ENCODE measurements around the gene NCKAP5L. TPM values are rescaled to one million over a fixed set of nuclear protein-coding genes. Genes with fewer than 3 reads are reported as not detected.

Gene NCKAP5L
- total and polyA plus RNA-seq, 9 of the 15 experiments (the other 6 are each of a cell fraction or from before 2014, with no cell fraction given) = 0.01 to 14.4 (median 3.7) TPM

- TF ChIP-seq RREB1 (CRISPR knock-in tag; IDR thresholded peaks at IDR 0.05) = no peak
- TF ChIP-seq ZNF277 (CRISPR knock-in tag; IDR thresholded peaks at IDR 0.05; ENCODE audit: borderline replicate concordance) = no peak
- no peak for TF ChIP-seq MEIS2 (IDR thresholded peaks at IDR 0.05; ENCODE audit: partially characterized antibody)
- no peak for TF ChIP-seq ATF2 (CRISPR knock-in tag; IDR thresholded peaks at IDR 0.05)
- TF ChIP-seq TGIF2 (CRISPR knock-in tag; IDR thresholded peaks at IDR 0.05) = no peak
- no peak for TF ChIP-seq GATAD2A (IDR thresholded peaks at IDR 0.05)
- no peak for TF ChIP-seq SIX5 (IDR thresholded peaks at IDR 0.05; ENCODE audit: borderline replicate concordance in 1 of 2, insufficient read depth in 1 of 2, low read depth in 1 of 2, low read length in 2 of 2)
- no peak for TF ChIP-seq MAFG (tag; conservative IDR thresholded peaks at IDR 0.05)
- TF ChIP-seq E2F6 (IDR thresholded peaks at IDR 0.05; ENCODE audit: borderline replicate concordance in 1 of 2, extremely low read depth in 1 of 2, insufficient read depth in 1 of 2, insufficient read length in 1 of 2, low read depth in 1 of 2, low read length in 1 of 2, poor library complexity in 1 of 2, severe bottlenecking in 1 of 2) = no peak
- TF ChIP-seq FOXA1 (IDR thresholded peaks at IDR 0.05; ENCODE audit: borderline replicate concordance) = no peak
- TF ChIP-seq CHD4 (IDR thresholded peaks at IDR 0.05; ENCODE audit: insufficient read depth, insufficient replicate concordance, low read depth, low read length, poor library complexity, severe bottlenecking) = no peak
- no peak for TF ChIP-seq ZNF551 (CRISPR knock-in tag; IDR thresholded peaks at IDR 0.05)
- TF ChIP-seq GTF2A2 (tag; IDR thresholded peaks at IDR 0.05) = no peak
- TF ChIP-seq KDM2B (CRISPR knock-in tag; IDR thresholded peaks at IDR 0.05) = no peak
- no peak for TF ChIP-seq EGR1 (conservative IDR thresholded peaks at IDR 0.05)
- TF ChIP-seq ZNF124 (CRISPR knock-in tag; IDR thresholded peaks at IDR 0.05) = no peak
- no peak for TF ChIP-seq U2AF2 (optimal IDR thresholded peaks at IDR 0.05; ENCODE audit: low read depth, low read length)
These were observed 77.9 kb downstream of the NCKAP5L start (continued) for GRCh38 chr12:49750027-49750995.

Measured in K562 (cell line).